OCI-LY1 (cell line): ENCODE measurements around the gene MAP3K10.

Source experiments
- H2AFZ ChIP-seq: fragments of 200-600 bp; sonication (generic), shearing (Covaris generic); 2 replicates; pipeline ENCODE4 v1.6.0; 2014; ENCODE audit warnings: antibody characterized with exemption, mild to moderate bottlenecking, low read length
- H3F3A ChIP-seq: fragments of 200-600 bp; sonication (generic), shearing (Covaris generic); 2 replicates; pipeline ENCODE4 v1.6.0; 2014; ENCODE audit warnings: mild to moderate bottlenecking, antibody characterized with exemption, low read length, moderate library complexity; ENCODE audit not compliant: insufficient read depth
- H3K27ac ChIP-seq: fragments of 200-600 bp; sonication (generic); 2 replicates; pipeline ENCODE4 v1.5.1; 2014; ENCODE audit warnings: low read length, mixed run types, mild to moderate bottlenecking, low read depth; ENCODE audit not compliant: poor library complexity, severe bottlenecking
- H3K27me3 ChIP-seq: fragments of 200-600 bp; sonication (generic); 2 replicates; pipeline ENCODE4 v1.6.0; 2014; ENCODE audit warnings: antibody characterized with exemption, mild to moderate bottlenecking, low read length, moderate library complexity; ENCODE audit not compliant: insufficient read depth
- H3K36me3 ChIP-seq: fragments of 200-600 bp; sonication (generic); 2 replicates; pipeline ENCODE4 v1.6.1; 2014; ENCODE audit warnings: mild to moderate bottlenecking, antibody characterized with exemption, low read length, moderate library complexity, mixed read lengths; ENCODE audit not compliant: insufficient read depth
- H3K4me1 ChIP-seq: fragments of 200-600 bp; sonication (generic); 2 replicates; pipeline ENCODE4 v1.5.1; 2014; ENCODE audit warnings: mild to moderate bottlenecking, low read length, moderate library complexity; ENCODE audit not compliant: insufficient read depth, severe bottlenecking
- H3K4me2 ChIP-seq: fragments of 200-600 bp; sonication (generic), shearing (Covaris generic); 2 replicates; pipeline ENCODE4 v1.6.1; 2014; ENCODE audit warnings: low read length
- H3K4me3 ChIP-seq: fragments of 200-600 bp; sonication (generic); 2 replicates; pipeline ENCODE4 v1.5.1; 2014; ENCODE audit warnings: low read length, low read depth, mild to moderate bottlenecking, mixed read lengths; ENCODE audit not compliant: poor library complexity, severe bottlenecking
- H3K79me2 ChIP-seq: fragments of 200-600 bp; shearing (Covaris generic); 2 replicates; pipeline ENCODE4 v1.6.1; 2016; ENCODE audit warnings: mixed run types, low read length, mixed read lengths; ENCODE audit not compliant: insufficient read depth
- H3K9ac ChIP-seq: fragments of 200-600 bp; sonication (generic), shearing (Covaris generic); 2 replicates; pipeline ENCODE4 v1.6.1; 2014; ENCODE audit warnings: mild to moderate bottlenecking, low read length, mixed read lengths
- H3K9me2 ChIP-seq: fragments of 200-600 bp; sonication (generic), shearing (Covaris generic); 2 replicates; pipeline ENCODE4 v1.6.1; 2014; ENCODE audit warnings: low read depth, mild to moderate bottlenecking, low read length, mixed read lengths
- H3K9me3 ChIP-seq: fragments of 200-600 bp; shearing (Covaris generic); 2 replicates; pipeline ENCODE4 v1.6.1; 2014; ENCODE audit warnings: low read length, mixed read lengths
- H4K20me1 ChIP-seq: fragments of 200-600 bp; sonication (generic), shearing (Covaris generic); 2 replicates; pipeline ENCODE4 v1.6.0; 2016; ENCODE audit warnings: mild to moderate bottlenecking, low read length; ENCODE audit not compliant: insufficient read depth
- EZH2 ChIP-seq: fragments of 200-600 bp; sonication (generic), shearing (Covaris generic); IDR thresholded peaks from 2 replicates; pipeline ENCODE4 v1.8.0; 2017; ENCODE audit warnings: borderline replicate concordance, mixed run types, mild to moderate bottlenecking, antibody characterized with exemption, low read length, moderate library complexity, mixed read lengths
- TF ChIP-seq, protein P1 (sequence below): fragments of 200-600 bp; sonication (generic), shearing (Covaris generic); IDR thresholded peaks from 2 replicates; pipeline ENCODE4 v1.5.1; 2017; ENCODE audit warnings: mild to moderate bottlenecking, antibody characterized with exemption, low read length, moderate library complexity, mixed read lengths

The MAP3K10 gene

DNA sequence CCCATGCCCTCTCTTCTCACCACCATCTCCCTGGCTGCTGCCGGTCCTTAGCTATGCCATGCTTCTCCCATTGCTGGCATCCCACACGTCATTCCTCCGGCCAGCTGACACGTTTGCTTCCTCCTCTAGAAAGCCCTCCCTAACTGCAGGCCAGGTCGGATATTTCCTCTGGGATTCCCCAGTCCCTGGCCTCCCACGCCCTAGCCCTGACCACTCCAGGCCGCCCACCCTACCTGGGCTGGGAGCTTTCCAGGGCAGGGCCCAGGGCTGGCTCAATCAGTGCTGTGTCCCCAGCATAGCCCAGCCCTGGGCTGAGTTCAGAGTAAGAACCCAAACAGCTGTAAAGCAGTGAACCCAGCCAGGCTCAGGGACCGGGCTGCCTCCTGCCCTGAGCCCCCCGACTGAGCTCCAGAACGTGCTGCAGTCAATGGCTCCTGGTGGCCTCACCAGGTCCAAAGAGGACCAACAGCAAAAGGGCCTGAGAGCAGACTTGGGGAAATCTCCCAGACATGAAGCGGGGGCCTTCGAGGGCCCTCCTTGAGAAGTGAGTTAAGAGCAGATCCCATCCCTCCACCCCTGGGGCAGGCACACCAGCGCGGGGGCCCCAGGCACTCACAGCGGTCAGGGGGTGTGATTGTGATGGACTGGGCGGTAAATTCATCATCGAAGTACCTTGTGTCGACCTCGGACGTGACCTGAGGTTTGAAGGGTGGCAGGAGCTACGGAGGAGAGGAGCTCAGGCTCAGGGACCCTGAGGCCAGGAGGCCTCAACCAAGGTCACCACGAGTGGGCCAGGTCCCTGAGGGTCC, 43.4 kb downstream of the MAP3K10 start:
- Histone ChIP-seq H3K9me3 (no peaks in the 10 kb centered on the region), H3K4me3 (no peak overlapping the region), H3K4me2 (no peak overlapping the region), H3K36me3 (peaks cover 60% of the 10 kb centered on the region), H2AFZ (no peak overlapping the region), H3K9me2 (no peaks in the 10 kb centered on the region), H4K20me1 (no peaks in the 10 kb centered on the region), H3K27me3 (no peaks in the 10 kb centered on the region), H3K79me2 (no peaks in the 10 kb centered on the region), H3F3A (no peaks in the 10 kb centered on the region), H3K4me1 (no peaks in the 10 kb centered on the region), H3K9ac (no peak overlapping the region), H3K27ac (no peak overlapping the region)
- no peak for TF ChIP-seq EZH2
- TF ChIP-seq, protein P1, sequence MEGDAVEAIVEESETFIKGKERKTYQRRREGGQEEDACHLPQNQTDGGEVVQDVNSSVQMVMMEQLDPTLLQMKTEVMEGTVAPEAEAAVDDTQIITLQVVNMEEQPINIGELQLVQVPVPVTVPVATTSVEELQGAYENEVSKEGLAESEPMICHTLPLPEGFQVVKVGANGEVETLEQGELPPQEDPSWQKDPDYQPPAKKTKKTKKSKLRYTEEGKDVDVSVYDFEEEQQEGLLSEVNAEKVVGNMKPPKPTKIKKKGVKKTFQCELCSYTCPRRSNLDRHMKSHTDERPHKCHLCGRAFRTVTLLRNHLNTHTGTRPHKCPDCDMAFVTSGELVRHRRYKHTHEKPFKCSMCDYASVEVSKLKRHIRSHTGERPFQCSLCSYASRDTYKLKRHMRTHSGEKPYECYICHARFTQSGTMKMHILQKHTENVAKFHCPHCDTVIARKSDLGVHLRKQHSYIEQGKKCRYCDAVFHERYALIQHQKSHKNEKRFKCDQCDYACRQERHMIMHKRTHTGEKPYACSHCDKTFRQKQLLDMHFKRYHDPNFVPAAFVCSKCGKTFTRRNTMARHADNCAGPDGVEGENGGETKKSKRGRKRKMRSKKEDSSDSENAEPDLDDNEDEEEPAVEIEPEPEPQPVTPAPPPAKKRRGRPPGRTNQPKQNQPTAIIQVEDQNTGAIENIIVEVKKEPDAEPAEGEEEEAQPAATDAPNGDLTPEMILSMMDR, result no peak

DNA sequence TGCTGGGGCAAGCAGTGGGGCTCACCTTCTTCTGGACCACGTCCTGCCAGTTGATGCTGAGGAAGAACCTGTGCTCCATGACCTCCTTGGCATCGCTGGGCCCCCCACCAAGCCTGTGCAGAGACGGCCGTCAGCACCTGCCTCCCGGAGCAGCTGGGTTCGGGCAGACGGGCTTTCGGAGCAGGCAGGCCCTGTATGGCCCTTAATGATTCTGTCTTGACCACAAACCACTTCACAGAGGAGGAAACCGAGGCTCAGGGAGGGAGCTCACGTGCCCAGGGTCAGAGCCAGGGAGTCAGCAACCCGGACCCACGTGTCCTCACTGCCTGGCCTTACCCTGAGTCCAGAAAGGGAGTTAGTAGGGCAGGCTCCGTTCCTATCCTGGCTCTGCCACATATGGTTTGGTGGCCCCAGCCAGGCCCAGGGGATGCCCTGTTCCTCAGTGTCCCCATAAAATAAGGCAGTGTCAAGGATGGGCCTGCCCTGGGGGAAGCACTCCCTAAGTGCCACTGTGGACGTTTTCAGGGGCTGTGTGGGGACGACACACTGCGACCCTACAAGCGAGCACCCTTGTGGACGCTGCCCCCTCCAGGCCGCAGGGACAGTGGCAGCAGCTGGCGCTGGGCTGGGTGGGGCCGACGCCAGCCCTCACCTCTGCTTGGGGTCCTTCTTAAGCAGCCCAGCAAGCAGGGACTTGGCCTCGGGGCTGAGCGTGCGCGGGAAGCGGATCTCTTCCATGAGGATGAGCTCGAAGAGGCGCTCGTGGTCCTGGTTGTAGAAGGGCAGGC, 44.2 kb downstream of the MAP3K10 start:
- H3K27me3 ChIP-seq, result no peaks in the 10 kb centered on the region
- H3K4me2 ChIP-seq, result no peak overlapping the region
- no peak overlapping the region for H2AFZ ChIP-seq
- no peaks in the 10 kb centered on the region for H3K9me3 ChIP-seq
- H3K27ac ChIP-seq, result no peak overlapping the region
- H4K20me1 ChIP-seq, result no peaks in the 10 kb centered on the region
- H3K36me3 ChIP-seq, result peaks cover 68% of the 10 kb centered on the region
- no peak for TF ChIP-seq EZH2
- TF ChIP-seq, protein P1, result peak; percentile 9; the same call in 1 of the 2 replicates
- H3K4me3 ChIP-seq, result no peak overlapping the region
- H3K9ac ChIP-seq, result no peak overlapping the region
- H3K79me2 ChIP-seq, result no peaks in the 10 kb centered on the region
- H3K4me1 ChIP-seq, result no peaks in the 10 kb centered on the region
- no peaks in the 10 kb centered on the region for H3F3A ChIP-seq
- no peaks in the 10 kb centered on the region for H3K9me2 ChIP-seq

DNA sequence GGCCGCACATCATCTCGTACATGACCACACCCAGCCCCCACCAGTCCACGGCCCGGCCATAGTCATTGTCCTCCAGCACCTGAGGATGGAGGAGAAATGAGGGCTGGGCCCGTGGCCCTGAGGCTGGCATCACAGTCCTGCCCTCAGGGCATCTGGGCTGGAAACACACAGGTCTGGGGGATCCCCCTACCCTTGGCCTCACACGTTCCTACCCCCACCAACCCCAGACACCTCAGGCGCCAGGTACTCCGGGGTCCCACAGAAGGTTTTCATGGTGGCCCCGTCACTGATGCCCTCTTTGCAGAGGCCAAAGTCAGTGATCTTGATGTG, 44.8 kb downstream of the MAP3K10 start:
- Histone ChIP-seq H3K4me2 (no peak overlapping the region), H3K9me3 (no peaks in the 10 kb centered on the region), H3K9ac (no peak overlapping the region), H3K27me3 (no peaks in the 10 kb centered on the region), H3F3A (no peaks in the 10 kb centered on the region), H3K36me3 (peaks cover 74% of the 10 kb centered on the region), H3K27ac (no peak overlapping the region), H3K9me2 (no peaks in the 10 kb centered on the region), H2AFZ (no peak overlapping the region), H3K79me2 (no peaks in the 10 kb centered on the region), H4K20me1 (no peaks in the 10 kb centered on the region), H3K4me1 (no peaks in the 10 kb centered on the region), H3K4me3 (no peak overlapping the region)
- TF ChIP-seq, protein P1, result no peak
- TF ChIP-seq EZH2, result no peak
